ENCODE measurements around the gene KRT26. TPM values are rescaled to one million over a fixed set of nuclear protein-coding genes. Genes with fewer than 3 reads are reported as not detected.

The KRT26 gene
- total and polyA plus RNA-seq, 2 experiments from 2014 or later = not detected

DNA sequence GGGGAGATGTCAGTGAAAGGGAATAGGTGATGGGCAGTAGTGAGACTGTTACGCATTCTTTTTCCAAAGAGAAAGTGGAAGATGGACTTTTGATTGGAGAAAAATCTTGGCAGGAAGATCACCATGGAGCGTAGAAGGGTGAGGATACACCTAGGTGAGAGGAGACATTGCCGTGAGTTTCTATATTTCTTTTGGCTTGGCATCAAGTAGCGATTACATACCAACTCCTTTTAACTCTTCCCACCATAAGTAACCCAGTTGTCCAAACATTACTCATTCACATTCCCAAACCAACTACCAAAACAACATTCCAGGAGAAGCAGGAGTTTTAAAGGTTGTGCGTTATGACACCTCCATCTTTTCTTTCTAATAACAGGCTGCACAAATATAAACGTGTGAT, 38.5 kb upstream of the KRT26 start:
- ATAC-seq = no peak
- no peak for TF ChIP-seq ZNF462 (CRISPR knock-in tag; IDR thresholded peaks at IDR 0.05)
- no peak for TF ChIP-seq CTCF (conservative IDR thresholded peaks at IDR 0.05; ENCODE audit: low read depth in 2 of 2)
- no peak for TF ChIP-seq JUNB (IDR thresholded peaks at IDR 0.05; ENCODE audit: unreplicated experiment)
- TF ChIP-seq ZNF331 (CRISPR knock-in tag; IDR thresholded peaks at IDR 0.05; ENCODE audit: low read depth) = no peak
- no peak for TF ChIP-seq REST (IDR thresholded peaks at IDR 0.05; ENCODE audit: unreplicated experiment)
- TF ChIP-seq CREB1 (CRISPR knock-in tag; IDR thresholded peaks at IDR 0.05; ENCODE audit: low read depth) = no peak
- no peak for TF ChIP-seq STAT1 (IDR thresholded peaks at IDR 0.05; ENCODE audit: unreplicated experiment)
- TF ChIP-seq POLR2AphosphoS5 (IDR thresholded peaks at IDR 0.05; ENCODE audit: low read depth) = no peak
- TF ChIP-seq EZH2 (IDR thresholded peaks at IDR 0.05; ENCODE audit: low read depth, unreplicated experiment) = no peak
- TF ChIP-seq NANOG (IDR thresholded peaks at IDR 0.05; ENCODE audit: borderline replicate concordance) = no peak
- TF ChIP-seq ETS1 (IDR thresholded peaks at IDR 0.05) = no peak
- no peak for TF ChIP-seq EZH2phosphoT487 (IDR thresholded peaks at IDR 0.05; ENCODE audit: unreplicated experiment)
- no peak for TF ChIP-seq ZNF114 (CRISPR knock-in tag; IDR thresholded peaks at IDR 0.05)
- H3K4me3 Mint-ChIP-seq = no peak overlapping the region
- no peaks in the 10 kb centered on the region for H3K79me2 ChIP-seq (replicated peaks; ENCODE audit: insufficient read depth)
- H3K9me3 Mint-ChIP-seq = no peaks in the 10 kb centered on the region; the same call in 2 of the 3 replicates
- H3K9me2 ChIP-seq (ENCODE audit: insufficient read depth) = no peaks in the 10 kb centered on the region
- peaks cover 30% of the 10 kb centered on the region; the same call in 1 of the 2 replicates for H3K27me3 ChIP-seq (ENCODE audit: insufficient read depth)
- H3K4me3 ChIP-seq = no peak overlapping the region
- H3K36me3 ChIP-seq (ENCODE audit: insufficient read depth) = no peaks in the 10 kb centered on the region
- no peaks in the 10 kb centered on the region for H3K4me1 Mint-ChIP-seq
- no peak overlapping the region for H3K27ac ChIP-seq (ENCODE audit: low read depth)
- no peaks in the 10 kb centered on the region for H3K36me3 Mint-ChIP-seq (ENCODE audit: low read depth)
- H3F3A ChIP-seq (replicated peaks; ENCODE audit: low read depth) = no peaks in the 10 kb centered on the region
- no peaks in the 10 kb centered on the region for H3K27me3 Mint-ChIP-seq (ENCODE audit: insufficient read depth, low read depth, poor library complexity)
- no peak overlapping the region for H2AFZ ChIP-seq
- no peak for DNase-seq (ENCODE audit: low spot score)
- H3K4me1 ChIP-seq (ENCODE audit: insufficient read depth) = no peaks in the 10 kb centered on the region
- no peaks in the 10 kb centered on the region for H4K20me1 ChIP-seq (replicated peaks; ENCODE audit: insufficient read depth)
- no peak overlapping the region for H3K27ac Mint-ChIP-seq
- H3K4me2 ChIP-seq = no peak overlapping the region

All from GM23338 (cell line).